HL-60/S4 (cell line): ENCODE data around the gene KRTAP19-2.
"Not testable (repeated sequence)": the region's sequence is repeated elsewhere in the genome, so short reads cannot be mapped to it uniquely, and the experiment has no call there.

Source experiments
- in situ Hi-C: fragments of 300-500 bp; cut with MboI; formaldehyde crosslinking; loops from 2 replicates; pipeline ENCODE4 v1.14.3; 2022; ENCODE audit warnings: low sequenced_read_pairs

The KRTAP19-2 gene

DNA sequence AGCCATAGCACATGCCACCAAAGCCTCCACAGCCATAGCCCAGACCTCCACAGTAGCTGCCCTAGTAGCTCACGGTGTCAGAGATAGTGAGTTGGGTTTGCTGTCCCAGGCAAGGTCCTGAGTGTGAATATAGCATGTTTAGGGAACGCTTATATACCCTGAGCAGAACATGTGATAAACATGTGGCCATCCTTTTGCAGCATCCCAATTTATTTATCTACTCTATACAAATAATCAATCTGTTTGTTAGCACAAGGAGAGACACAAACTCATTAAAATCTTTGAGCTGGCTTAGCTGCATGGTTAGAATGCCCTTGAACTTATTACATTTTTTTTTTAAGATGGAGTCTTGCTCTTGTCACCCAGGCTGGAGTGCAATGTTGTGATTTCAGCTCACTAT is at the start of gene KRTAP19-2:
Gene KRTAP19-2, minus strand, starts transcription at position 101 of the 400 bp plus-strand sequence. Its CDS starts 88 bp downstream, at position 13.
- in situ Hi-C loops: no loop called here

DNA sequence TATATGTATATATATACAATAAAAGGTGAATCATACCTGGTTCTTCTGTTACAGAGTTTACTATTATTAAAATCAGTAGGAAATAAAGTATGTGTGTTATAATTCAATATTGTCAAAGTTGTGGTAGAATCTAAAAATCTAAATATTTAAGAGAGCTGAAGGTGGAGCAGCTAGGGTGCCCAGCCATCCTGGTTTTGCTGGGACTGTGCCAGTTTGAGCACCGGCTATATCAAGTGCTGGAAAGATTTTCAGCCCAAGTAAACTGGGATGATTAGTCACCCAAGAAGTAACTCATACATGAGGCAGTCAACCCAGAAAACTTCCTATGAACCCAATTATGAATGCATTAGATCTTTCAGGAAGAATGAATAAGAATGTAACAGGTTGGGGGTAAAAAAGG is 31.6 kb upstream of the KRTAP19-2 start:
- in situ Hi-C loops: no loop called here

- in situ Hi-C loops: no loop called here
Observed at GRCh38 chr21:30515681-30516080, 28.4 kb upstream of the KRTAP19-2 start.

GRCh38 chr21:30505621-30506205 is 18.5 kb upstream of the KRTAP19-2 start:
- in situ Hi-C loops: not testable (repeated sequence)

DNA sequence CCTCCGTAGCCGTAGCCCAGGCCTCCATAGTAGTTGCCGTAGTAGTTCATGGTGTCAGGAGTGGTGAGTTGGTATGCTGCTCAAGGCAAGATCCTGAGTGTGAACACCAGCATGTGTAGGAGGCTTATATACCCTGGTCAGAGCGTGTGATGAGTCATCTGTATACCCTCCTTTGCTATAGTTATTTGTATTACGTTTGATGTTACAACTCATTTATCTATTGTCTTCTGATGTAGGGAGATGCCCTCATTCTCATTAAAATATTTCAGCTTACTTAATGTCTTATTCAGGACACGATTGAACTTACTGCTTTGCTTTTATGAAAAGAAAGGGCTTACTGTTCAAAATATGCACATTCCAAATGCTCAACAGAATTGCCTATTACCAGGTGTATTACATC is 14.8 kb upstream of the KRTAP19-2 start, which contains the start of gene KRTAP19-5:
Gene KRTAP19-5, minus strand, starts transcription at position 101 of the 400 bp plus-strand sequence. Its CDS starts 51 bp downstream, at position 50.
- in situ Hi-C loops: no loop called here

DNA sequence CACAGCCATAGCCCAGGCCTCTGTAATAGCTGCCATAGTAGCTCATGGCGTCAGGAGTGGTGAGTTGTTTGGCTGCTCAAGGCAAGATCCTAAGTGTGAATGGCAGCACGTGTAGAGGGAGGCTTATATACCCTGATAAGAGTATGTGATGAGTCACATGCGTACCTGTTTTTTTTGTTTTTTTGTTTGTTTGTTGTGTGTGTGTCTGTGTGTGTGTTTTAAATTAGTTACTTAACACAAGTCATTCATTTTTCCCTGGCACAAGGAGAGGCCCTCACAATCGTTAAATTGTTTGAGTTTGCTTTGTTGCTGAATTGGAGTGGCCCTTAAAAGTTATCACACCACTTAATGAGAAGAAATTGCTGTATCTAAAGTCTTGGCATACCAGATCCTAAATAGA is 9.8 kb upstream of the KRTAP19-2 start, which contains the start of gene KRTAP19-4:
Gene KRTAP19-4, minus strand, starts transcription at position 101 of the 400 bp plus-strand sequence. Its CDS starts 55 bp downstream, at position 46.
- in situ Hi-C loops: no loop called here

GRCh38 chr21:30491963-30492428 is 4.8 kb upstream of the KRTAP19-2 start, which contains the start of gene KRTAP19-3:
Gene KRTAP19-3, minus strand, starts transcription at chr21:30492013. Its CDS starts 56 bp downstream, at chr21:30491957.
- in situ Hi-C loops: no loop called here

- in situ Hi-C loops: no loop called here
Observed at GRCh38 chr21:30486180-30486579, 1.1 kb downstream of the KRTAP19-2 start.

DNA sequence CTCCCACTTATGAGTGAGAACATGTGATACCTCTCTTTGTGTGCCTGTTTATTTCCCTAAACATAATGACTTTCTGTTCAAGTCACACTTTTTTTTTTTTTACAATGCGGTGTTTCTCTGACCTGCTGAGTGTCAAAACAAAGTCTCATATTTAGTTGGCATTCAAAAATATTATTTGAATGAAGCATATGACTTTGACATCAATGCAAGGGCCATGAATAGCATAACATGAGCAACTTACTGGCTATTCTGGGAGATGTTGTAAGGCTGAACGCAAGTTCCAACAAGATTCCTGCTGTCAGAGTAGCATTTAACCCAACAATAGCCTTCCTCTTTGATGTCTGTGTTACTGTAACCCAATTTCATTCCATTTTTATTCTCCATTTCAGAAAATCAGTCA is 5.1 kb downstream of the KRTAP19-2 start:
- in situ Hi-C loops: no loop called here

- in situ Hi-C loops: no loop called here
Observed at GRCh38 chr21:30480145-30480544, 7.1 kb downstream of the KRTAP19-2 start, which contains the start of gene KRTAP19-1. Gene KRTAP19-1, minus strand, starts transcription at chr21:30480367. Its CDS starts 50 bp downstream, at chr21:30480317.

DNA sequence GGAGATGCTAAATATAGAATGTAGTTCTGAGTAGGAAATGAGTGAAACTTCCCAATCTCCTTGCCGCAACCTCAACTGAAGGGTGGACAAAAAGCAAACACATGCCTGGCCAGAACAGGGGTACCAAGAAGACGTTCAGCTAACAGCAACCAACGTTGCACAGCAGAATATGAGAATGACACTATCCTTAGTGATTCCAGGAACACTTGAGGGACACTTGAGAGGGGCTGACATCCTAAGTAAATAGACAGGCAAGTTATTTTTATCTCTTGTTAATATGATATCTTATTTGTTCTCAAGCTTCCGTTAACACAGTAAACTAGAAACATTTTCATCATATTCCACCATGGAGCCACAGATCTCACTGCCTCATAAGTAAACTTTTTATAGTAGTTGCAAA is 8.0 kb downstream of the KRTAP19-2 start:
- in situ Hi-C loops: no loop called here

DNA sequence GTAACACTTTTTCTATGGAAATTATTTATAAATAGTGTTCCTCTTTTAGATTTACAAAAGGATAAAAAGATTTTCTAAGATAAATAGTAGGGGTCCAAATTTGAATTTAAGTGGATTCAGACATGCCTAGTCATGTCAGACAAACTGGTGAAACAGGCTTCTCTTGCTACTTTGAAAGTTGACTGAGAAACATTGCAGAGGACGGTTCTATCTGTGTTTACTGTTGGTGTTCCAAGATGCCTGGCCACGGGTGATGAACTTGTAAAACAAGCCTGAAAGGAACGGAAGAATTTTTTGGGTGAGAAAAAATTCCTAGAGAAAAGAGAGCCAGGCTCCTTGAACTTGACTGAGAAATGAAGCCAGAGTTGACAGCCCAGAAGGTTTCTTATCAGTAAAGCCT is 9.2 kb downstream of the KRTAP19-2 start:
- in situ Hi-C loops: no loop called here

GRCh38 chr21:30468900-30469714 is 18.1 kb downstream of the KRTAP19-2 start:
- in situ Hi-C loops: no loop called here

- in situ Hi-C loops: no loop called here
Observed at GRCh38 chr21:30463713-30464112, 23.5 kb downstream of the KRTAP19-2 start.

DNA sequence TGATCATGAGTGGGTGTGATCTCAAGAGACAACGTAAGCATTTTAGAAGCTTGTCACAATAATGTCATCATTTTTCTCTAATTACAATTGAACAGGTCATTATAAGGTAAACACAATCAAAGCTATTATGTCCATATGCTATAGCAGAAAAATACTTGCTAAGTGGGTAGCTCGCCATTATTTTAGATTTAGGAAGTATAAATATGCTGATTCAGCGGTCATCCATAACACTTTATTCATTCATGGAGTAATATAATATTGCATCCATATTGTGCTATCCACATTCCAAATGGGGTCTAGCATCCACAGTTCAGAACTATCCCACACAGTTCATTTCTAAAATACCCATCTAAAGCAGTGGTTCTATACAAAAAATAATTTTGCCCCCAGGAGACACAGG is 38.7 kb downstream of the KRTAP19-2 start:
- in situ Hi-C loops: no loop called here

- in situ Hi-C loops: no loop called here
Observed at GRCh38 chr21:30447056-30447455, 40.2 kb downstream of the KRTAP19-2 start.

- in situ Hi-C loops: no loop called here
Observed at GRCh38 chr21:30444204-30444603, 43.0 kb downstream of the KRTAP19-2 start.

DNA sequence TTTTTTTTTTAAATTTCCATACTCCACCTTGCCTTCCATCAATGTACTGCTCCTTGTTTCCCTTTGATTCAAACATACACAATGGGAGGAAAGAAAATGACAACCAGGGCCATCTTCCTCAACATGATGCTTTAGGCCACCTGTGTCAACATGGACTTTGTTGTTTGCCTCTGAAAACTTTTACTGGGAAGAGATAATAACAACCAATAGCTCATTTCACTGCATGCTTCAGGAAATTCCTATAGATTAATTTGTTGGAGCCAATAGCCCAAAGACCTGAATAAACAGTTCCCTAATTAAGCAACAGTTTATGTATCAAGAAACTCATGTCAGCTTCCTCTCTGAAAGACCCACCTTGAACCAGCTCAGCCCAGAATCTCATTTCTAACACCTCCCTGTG is 44.0 kb downstream of the KRTAP19-2 start:
- in situ Hi-C loops: no loop called here

DNA sequence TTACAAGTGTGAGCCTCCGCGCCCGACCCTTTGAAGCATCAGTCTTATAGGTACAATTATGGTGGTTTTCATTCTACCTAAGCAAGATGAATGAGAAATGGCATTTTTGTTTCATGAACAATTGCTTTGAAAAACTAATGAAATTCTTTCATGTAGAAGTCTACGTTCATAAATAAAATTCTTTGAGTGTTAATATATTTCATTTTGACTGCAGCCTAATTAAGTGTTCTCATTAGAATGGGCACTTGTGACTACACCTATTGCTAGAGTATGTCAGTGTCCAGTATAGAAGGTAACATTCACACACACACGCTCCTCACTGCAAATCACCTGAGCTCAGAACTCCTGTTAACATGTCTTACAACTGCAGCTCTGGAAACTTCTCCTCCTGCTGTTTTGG is 47.3 kb downstream of the KRTAP19-2 start, which contains the start of gene KRTAP15-1:
Gene KRTAP15-1, plus strand, starts transcription at position 301 of the 400 bp plus-strand sequence. Its CDS starts 53 bp downstream, at position 354.
- in situ Hi-C loops: no loop called here
